GM12873 (cell line): ENCODE results near the gene TMEM176A.

Experiments used
- CTCF ChIP-seq: IDR thresholded peaks from 2 replicates; pipeline ENCODE4 v1.5.1; 2012; ENCODE audit warnings: low read depth, mild to moderate bottlenecking, moderate library complexity, low read length, control low read depth; ENCODE audit not compliant: insufficient read depth; ENCODE audit errors: missing control alignments

Gene TMEM176A

DNA sequence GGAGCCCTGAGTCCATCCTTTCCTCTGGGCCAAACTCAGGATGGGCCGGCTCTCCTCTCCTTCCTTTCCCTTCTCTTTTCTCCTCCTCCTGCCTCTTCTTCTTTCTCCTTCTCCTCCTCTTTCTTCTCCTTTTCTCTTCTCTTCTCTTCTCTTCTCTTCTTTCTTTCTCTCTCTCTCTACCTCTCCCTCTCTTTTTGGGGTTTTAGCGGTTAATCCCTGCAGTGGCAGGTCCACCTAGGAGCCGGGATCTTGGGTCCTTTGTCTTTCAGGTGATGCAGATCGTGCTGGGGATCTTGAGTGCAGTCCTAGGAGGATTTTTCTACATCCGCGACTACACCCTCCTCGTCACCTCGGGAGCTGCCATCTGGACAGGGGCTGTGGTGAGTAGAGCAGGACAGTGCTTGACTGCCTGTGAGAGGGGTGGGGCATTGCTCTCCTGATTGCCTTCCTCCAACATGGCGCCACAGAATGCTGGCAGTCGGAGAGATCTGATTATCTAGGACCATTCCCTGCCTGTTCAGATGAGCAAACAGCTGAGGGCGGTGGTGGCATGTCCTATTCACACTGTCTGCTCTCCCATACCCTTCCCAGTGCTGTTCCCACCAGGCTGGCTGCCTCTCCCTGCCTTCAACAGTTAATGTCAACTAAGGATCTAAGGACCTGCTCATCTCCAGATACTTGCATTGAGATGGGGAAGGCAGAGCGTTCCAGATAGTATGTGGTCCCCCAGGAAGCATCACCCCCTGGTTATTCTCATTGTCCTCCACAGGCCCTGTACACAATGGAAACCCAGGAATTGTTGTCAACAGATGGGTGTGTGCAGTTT lies 1.6 kb downstream of the TMEM176A start:
- no peak for TF ChIP-seq CTCF

GRCh38 chr7:150803161-150803860 lies 2.7 kb downstream of the TMEM176A start:
- TF ChIP-seq CTCF: no peak

DNA sequence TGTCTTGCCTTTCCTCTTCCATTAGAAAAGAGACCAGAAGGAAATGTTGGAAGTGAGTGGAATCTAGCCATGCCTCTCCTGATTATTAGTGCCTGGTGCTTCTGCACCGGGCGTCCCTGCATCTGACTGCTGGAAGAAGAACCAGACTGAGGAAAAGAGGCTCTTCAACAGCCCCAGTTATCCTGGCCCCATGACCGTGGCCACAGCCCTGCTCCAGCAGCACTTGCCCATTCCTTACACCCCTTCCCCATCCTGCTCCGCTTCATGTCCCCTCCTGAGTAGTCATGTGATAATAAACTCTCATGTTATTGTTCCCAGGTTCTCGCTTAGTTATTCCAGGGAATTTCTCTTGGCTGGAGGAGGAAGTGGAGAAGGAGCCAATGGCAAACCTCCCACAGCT lies 4.2 kb downstream of the TMEM176A start:
- TF ChIP-seq CTCF: no peak

GRCh38 chr7:150805864-150806263 lies 5.3 kb downstream of the TMEM176A start:
- TF ChIP-seq CTCF: no peak

DNA sequence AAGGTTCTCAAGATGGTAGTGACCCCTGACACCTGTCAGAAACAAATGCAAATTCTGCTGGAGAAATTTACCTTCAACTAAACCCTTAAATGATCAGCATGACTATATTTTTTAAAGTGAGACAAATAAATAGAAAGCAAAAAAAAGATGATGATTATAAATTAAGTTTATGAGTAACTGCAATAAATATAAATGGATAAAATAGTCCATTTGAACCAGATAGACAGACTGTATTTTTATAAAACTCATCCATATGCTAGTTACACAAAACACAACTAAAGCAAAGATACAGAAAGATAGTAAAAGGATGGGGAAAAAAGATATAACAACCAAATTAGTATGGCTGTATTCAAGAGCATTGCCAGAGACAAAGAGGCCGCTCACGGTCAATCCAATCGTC lies 5.9 kb downstream of the TMEM176A start:
- TF ChIP-seq CTCF: no peak

DNA sequence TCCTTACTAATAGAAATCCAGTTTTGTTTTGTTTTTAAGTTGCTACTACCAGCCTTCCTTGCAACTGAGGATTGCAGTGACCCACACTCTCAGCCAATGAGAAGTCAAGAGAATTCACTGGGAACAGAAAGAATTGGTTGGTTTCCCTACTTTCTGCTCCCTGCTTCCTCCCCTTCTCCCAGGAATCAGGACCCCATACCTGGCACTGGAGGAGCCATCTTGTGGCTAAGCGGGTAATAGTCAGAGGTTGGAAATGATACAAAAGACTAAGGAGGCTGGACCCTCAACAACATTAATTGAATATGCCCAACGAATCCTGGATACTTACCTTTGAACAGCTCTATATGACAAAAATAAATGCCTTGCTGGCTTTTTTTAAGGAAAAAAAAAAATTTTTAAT lies 6.3 kb downstream of the TMEM176A start:
- TF ChIP-seq CTCF: no peak

- no peak for TF ChIP-seq CTCF
Measured at GRCh38 chr7:150814328-150815001, 13.9 kb downstream of the TMEM176A start.
